ENCODE data around the gene ASCL3.
"Not testable (repeated sequence)": the region's sequence is repeated elsewhere in the genome, so short reads cannot be mapped to it uniquely, and the experiment has no call there.

Gene ASCL3, protein sequence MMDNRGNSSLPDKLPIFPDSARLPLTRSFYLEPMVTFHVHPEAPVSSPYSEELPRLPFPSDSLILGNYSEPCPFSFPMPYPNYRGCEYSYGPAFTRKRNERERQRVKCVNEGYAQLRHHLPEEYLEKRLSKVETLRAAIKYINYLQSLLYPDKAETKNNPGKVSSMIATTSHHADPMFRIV

DNA sequence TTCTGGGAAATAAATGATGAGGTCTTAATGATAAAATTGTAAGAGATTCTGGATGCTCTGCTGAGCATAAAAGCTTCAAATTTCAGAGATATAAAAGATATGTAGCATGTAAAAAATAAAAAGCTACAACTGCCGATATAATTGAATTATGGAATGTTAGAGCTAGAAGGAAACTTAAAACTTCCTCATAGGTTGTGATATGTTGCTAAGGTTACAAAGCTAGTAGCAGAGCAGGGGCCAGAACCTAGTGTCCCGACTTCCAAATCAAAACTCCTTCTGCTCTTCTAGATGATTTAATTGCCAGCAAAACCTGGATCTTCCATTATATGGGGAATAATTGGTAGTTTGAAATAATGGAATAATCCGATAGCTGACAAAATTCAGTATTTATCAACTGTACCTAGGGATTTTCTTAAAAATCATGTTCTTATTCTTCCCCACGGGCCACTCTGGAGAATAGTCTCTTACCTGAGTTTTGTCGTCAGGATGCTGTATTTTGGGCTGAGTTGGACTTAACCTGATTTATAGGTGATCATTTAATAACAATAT, at the start of gene ASCL3:
ASCL3 (minus strand) TSS at position 499 of the 549 bp plus-strand sequence. CDS start 4,855 bp downstream, outside the sequence.
- H3K9me3 ChIP-seq (ENCODE audit: low read length) = peaks cover 3% of the 10 kb centered on the region
- no peaks in the 10 kb centered on the region for H3K27me3 ChIP-seq (ENCODE audit: insufficient read depth, low read length)
- no peaks in the 10 kb centered on the region for H3K4me1 ChIP-seq (ENCODE audit: insufficient read depth, low read length)
- H3K36me3 ChIP-seq (ENCODE audit: insufficient read depth, low read length) = peaks cover 2% of the 10 kb centered on the region
- H2AFZ ChIP-seq (ENCODE audit: low read depth, low read length) = no peak within 1 kb of the TSS
- no peak within 1 kb of the TSS for H3K4me3 ChIP-seq (ENCODE audit: low read length)

DNA sequence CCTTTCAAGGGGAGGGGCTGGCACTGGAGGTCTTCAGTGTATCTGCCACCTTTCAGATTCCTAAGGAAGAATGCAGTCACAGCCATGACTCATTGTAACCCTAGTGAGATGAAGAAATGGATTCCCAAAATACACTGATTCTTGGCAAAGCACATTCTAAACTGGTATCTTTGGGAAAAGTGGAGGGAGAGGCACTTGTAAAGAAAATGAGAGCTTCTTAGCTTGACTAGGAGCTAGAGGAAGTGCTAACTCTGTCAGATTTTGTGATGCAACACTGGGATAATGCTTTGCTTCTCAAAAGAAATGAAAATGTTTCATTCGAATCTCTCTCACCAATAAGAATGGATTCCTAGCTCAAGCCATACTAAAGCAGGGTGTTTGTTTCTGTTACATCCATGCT, 46.6 kb upstream of the ASCL3 start:
- Histone ChIP-seq H3K36me3 (ENCODE audit: insufficient read depth, low read length) (no peaks in the 10 kb centered on the region), H3K27me3 (ENCODE audit: insufficient read depth, low read length) (no peaks in the 10 kb centered on the region), H3K4me1 (ENCODE audit: insufficient read depth, low read length) (peaks cover 2% of the 10 kb centered on the region), H3K4me3 (ENCODE audit: low read length) (no peak overlapping the region), H3K9me3 (ENCODE audit: low read length) (no peaks in the 10 kb centered on the region), H2AFZ (ENCODE audit: low read depth, low read length) (no peak overlapping the region)

DNA sequence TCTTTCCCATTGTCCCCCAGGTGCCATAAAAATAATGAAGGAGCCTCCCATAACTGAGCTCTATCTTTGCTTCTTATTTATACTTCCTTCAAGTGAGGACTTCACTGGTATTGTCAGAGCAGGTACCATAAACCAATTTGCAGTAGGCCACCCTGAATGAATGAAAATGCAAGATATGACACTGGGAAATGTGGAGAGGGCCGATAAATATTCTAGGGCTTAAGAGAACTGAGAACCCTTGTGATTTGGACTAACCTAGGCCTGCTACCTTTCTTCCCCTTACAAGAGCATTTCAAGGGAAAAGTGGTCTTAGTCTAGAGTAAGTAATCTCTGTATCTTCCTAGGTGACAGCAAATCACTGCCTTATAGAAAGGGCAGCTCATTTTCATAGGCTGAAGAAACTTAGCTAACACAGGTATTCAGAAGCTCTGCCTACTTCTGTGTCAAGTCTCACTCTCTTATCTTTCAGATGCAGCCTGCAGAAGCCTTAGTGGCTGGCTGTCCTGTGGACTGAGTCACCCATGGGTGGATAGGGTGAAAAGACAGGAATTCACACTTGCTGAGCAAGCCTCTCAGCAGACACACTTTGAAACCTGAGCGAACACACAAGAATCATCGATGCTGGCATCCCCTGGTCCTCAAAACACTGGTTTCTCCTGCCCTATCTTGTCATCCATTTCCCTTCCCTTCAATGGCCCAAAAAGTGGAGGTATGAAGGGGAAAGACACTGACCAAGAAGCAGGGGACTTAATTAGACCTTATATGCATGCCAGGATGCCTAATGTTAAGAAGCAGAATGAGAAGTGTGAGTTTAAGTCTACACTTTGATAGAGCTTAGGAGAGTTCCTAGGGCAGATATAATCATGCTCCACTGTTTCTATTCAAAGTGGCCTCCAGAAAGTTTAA, 45.8 kb upstream of the ASCL3 start:
- Histone ChIP-seq H3K36me3 (ENCODE audit: insufficient read depth, low read length) (no peaks in the 10 kb centered on the region), H3K27me3 (ENCODE audit: insufficient read depth, low read length) (no peaks in the 10 kb centered on the region), H3K4me1 (ENCODE audit: insufficient read depth, low read length) (no peaks in the 10 kb centered on the region)

DNA sequence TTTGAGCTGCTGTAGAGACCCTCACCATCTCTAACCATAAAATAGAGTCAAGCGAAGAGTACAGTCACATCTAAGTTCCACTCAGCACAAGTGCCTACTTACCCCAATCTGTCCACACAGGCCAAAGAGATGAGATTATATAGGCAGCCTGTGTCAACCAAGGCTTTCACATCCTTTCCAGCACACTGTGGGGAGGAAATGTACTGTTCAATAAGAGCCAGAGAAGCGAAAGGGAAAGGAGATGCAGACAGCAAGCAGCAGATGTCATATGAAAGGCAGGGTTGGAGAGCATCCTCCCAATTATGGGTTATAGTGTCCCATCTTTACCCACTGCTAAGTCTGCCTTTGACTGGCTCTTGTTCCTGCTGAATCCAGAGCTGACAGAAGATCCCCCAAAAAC, 44.6 kb upstream of the ASCL3 start:
- no peaks in the 10 kb centered on the region for H3K9me3 ChIP-seq (ENCODE audit: low read length)

More for the DNA sequence above, 45.8 kb upstream of the ASCL3 start:
- no peaks in the 10 kb centered on the region for H3K9me3 ChIP-seq (ENCODE audit: low read length)
- no peak overlapping the region for H3K4me3 ChIP-seq (ENCODE audit: low read length)
- no peak overlapping the region for H2AFZ ChIP-seq (ENCODE audit: low read depth, low read length)

DNA sequence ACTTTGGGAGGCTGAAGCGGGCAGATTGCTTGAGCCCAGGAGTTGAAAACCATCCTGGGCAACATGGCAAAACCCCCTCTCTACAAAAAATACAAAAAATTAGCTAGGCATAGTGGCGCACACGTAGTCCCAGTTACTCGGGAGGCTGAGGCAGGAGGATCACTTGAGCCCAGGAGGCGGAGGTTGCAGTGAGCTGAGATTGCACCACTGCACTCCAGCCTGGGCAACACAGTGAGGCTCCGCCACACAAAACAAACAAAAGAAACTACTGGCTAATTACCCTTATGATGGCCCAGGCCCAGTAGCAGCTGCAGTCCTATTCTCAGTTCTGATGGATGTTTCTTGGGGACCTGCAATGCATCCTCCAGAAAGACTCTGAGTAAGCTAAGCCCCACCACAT, 44.0 kb upstream of the ASCL3 start:
- not testable (repeated sequence) for H3K4me1 ChIP-seq (ENCODE audit: insufficient read depth, low read length); H2AFZ ChIP-seq (ENCODE audit: low read depth, low read length); H3K36me3 ChIP-seq (ENCODE audit: insufficient read depth, low read length); H3K27me3 ChIP-seq (ENCODE audit: insufficient read depth, low read length); H3K9me3 ChIP-seq (ENCODE audit: low read length); H3K4me3 ChIP-seq (ENCODE audit: low read length)

More for the DNA sequence above, 44.6 kb upstream of the ASCL3 start:
- Histone ChIP-seq H3K4me1 (ENCODE audit: insufficient read depth, low read length) (peaks cover 4% of the 10 kb centered on the region), H3K36me3 (ENCODE audit: insufficient read depth, low read length) (no peaks in the 10 kb centered on the region), H2AFZ (ENCODE audit: low read depth, low read length) (no peak overlapping the region), H3K4me3 (ENCODE audit: low read length) (no peak overlapping the region), H3K27me3 (ENCODE audit: insufficient read depth, low read length) (no peaks in the 10 kb centered on the region)

DNA sequence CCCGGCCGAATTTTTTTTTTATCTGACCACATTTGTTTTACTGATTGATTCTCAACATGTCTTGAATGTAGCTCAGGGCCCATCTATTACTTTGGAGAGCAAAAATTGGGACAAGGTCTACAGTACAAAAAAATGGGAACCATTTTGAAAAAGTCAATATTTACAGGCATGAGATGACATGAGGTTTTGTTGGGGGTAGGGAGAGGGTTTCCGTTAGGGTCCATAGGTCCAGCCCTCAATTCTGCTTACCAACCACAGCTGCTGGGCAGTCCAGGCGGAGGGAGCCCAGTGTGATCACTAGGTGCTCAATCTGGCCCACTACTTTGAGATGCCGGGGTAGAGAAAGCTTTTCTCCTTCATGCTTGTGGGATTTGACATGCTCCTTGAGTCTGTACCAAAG, 42.6 kb upstream of the ASCL3 start:
- Histone ChIP-seq H2AFZ (ENCODE audit: low read depth, low read length) (no peak overlapping the region), H3K36me3 (ENCODE audit: insufficient read depth, low read length) (no peaks in the 10 kb centered on the region)

DNA sequence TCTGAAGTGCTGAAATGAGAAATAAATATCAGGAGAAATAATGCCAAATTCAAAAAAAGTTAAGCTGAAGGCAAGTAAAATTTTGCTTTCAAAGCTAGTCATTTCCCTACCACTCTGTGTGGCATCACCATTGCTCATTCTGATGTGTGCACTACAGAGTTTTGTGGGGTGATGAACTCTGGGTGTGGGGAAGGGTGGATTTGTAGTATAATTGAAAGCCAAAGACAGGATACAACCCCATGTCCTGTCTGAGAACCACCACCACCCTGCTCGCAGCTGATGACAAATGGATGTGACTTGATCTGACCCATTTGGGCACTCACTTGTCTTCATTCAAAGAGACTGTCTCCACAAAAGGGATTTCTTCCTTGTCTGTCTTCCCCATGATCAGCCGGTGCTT, 40.7 kb upstream of the ASCL3 start:
- Histone ChIP-seq H3K4me3 (ENCODE audit: low read length) (no peak overlapping the region), H3K36me3 (ENCODE audit: insufficient read depth, low read length) (no peaks in the 10 kb centered on the region), H2AFZ (ENCODE audit: low read depth, low read length) (no peak overlapping the region), H3K9me3 (ENCODE audit: low read length) (no peaks in the 10 kb centered on the region), H3K4me1 (ENCODE audit: insufficient read depth, low read length) (peaks cover 5% of the 10 kb centered on the region), H3K27me3 (ENCODE audit: insufficient read depth, low read length) (no peaks in the 10 kb centered on the region)

More for the DNA sequence above, 42.6 kb upstream of the ASCL3 start:
- no peaks in the 10 kb centered on the region for H3K9me3 ChIP-seq (ENCODE audit: low read length)
- H3K4me3 ChIP-seq (ENCODE audit: low read length) = no peak overlapping the region
- H3K27me3 ChIP-seq (ENCODE audit: insufficient read depth, low read length) = no peaks in the 10 kb centered on the region
- peaks cover 5% of the 10 kb centered on the region for H3K4me1 ChIP-seq (ENCODE audit: insufficient read depth, low read length)

DNA sequence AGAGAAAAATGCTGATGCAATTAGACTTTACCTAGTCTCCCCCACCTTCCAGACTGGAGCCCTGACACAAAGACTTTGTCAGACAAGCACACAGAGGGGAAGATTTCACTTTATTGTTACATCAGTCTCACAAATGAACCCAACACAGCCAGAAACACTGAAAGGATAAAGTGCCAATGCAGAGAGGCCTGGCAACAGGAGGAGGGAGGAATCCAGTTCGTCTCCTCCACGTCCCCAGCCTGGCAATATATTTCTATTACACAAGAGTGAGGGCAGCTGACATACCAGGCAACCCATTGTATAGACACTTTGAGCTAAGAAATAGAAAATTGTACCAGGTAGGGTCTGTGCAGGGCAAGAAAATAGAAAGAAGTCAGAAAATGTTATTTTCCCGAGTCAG, 37.7 kb upstream of the ASCL3 start:
- Histone ChIP-seq H3K4me3 (ENCODE audit: low read length) (no peak overlapping the region), H2AFZ (ENCODE audit: low read depth, low read length) (no peak overlapping the region), H3K27me3 (ENCODE audit: insufficient read depth, low read length) (no peaks in the 10 kb centered on the region), H3K9me3 (ENCODE audit: low read length) (no peaks in the 10 kb centered on the region), H3K36me3 (ENCODE audit: insufficient read depth, low read length) (no peaks in the 10 kb centered on the region), H3K4me1 (ENCODE audit: insufficient read depth, low read length) (peaks cover 5% of the 10 kb centered on the region)

DNA sequence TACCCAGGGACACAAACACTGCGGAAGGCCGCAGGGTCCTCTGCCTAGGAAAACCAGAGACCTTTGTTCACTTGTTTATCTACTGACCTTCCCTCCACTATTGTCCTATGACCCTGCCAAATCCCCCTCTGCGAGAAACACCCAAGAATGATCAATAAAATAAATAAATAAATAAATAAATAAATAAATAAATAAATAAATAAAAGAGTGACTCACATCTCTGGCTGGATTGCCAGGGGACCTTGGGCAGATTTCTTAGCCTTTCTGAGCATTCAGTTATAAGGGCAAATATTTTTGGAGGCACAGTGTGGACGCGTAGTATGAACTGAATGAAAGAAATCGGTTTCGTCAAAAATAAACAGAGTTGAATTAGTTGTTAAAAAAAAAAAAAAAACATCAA, 36.5 kb upstream of the ASCL3 start:
- not testable (repeated sequence) for H3K9me3 ChIP-seq (ENCODE audit: low read length); H3K4me3 ChIP-seq (ENCODE audit: low read length); H3K27me3 ChIP-seq (ENCODE audit: insufficient read depth, low read length); H3K4me1 ChIP-seq (ENCODE audit: insufficient read depth, low read length); H2AFZ ChIP-seq (ENCODE audit: low read depth, low read length); H3K36me3 ChIP-seq (ENCODE audit: insufficient read depth, low read length)

DNA sequence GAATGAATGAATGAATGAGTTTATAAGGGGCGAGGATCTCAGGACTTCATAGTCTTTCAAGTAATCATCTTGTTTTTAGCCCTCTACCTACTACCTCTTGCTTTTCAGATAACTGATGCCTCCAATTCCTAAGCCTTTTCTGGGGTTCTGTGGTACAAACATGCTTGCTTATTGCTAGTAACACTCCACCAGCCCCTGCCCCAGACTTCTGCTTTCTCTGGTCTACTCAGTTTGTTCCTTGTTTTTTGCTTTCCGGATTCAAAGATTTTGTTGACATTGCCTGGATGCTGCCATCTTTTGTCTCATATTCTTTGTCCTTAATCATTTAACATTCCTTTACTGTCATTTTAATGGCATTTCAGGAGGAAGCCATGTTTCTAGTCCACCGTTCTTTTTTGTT, 30.3 kb upstream of the ASCL3 start:
- no peaks in the 10 kb centered on the region for H3K36me3 ChIP-seq (ENCODE audit: insufficient read depth, low read length)
- no peaks in the 10 kb centered on the region for H3K27me3 ChIP-seq (ENCODE audit: insufficient read depth, low read length)
- no peaks in the 10 kb centered on the region for H3K4me1 ChIP-seq (ENCODE audit: insufficient read depth, low read length)
- no peak overlapping the region for H3K4me3 ChIP-seq (ENCODE audit: low read length)
- no peaks in the 10 kb centered on the region for H3K9me3 ChIP-seq (ENCODE audit: low read length)
- H2AFZ ChIP-seq (ENCODE audit: low read depth, low read length) = no peak overlapping the region

DNA sequence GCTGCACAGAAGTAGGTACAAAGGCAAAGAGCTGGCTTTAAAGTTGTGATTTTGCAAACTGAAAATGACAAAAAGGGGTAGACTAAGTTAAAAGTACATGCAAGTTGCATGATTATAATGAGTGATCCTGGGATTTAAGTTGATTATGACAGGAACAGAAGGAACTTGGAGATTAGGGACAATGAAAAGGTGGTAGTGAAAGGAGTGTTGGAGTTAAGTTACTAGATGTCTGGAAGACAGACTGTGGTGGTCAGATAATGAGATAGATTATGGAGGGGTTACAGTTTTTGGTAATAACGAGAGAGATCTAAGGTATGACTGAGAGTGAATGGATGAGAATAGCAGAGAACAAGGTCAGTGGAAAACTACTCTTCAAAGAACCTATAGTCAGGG, 29.1 kb upstream of the ASCL3 start:
- no peak overlapping the region for H2AFZ ChIP-seq (ENCODE audit: low read depth, low read length)
- H3K9me3 ChIP-seq (ENCODE audit: low read length) = no peaks in the 10 kb centered on the region
- no peaks in the 10 kb centered on the region for H3K36me3 ChIP-seq (ENCODE audit: insufficient read depth, low read length)
- no peak overlapping the region for H3K4me3 ChIP-seq (ENCODE audit: low read length)
- no peaks in the 10 kb centered on the region for H3K27me3 ChIP-seq (ENCODE audit: insufficient read depth, low read length)
- no peaks in the 10 kb centered on the region for H3K4me1 ChIP-seq (ENCODE audit: insufficient read depth, low read length)

DNA sequence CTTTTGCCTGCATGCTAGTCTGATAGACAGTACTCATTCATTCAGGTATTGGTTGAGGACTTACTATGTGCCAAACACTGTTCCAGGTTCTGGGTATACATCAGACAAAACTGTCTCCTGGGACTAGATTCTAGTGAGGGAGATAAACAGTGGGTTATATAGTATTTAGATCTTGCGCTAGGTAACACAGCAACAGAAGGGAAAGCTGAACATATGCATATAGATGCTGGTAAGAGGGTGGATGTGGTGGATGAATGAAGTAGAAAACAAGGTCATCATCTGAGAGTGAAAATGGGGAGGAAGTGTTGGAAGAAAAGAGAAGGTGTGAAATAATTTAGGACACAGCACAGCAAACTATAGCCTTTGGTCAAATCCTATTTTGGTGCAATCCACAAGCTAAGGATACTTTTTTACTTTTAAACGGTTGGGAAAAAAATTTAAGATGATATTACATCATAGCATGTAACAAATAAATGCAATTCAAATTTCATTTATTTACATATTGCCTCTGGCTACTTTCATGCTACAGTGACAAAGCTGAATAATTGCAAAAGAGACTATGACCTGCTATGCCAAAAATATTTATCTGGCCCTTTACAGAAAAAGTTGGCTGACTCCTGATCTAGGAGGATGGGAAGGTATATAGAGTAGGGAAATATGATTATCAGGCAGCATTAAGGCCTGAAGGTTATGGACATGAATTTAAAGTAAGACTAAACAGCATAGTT, 28.5 kb upstream of the ASCL3 start:
- Histone ChIP-seq H2AFZ (ENCODE audit: low read depth, low read length) (no peak overlapping the region), H3K4me3 (ENCODE audit: low read length) (no peak overlapping the region), H3K27me3 (ENCODE audit: insufficient read depth, low read length) (no peaks in the 10 kb centered on the region), H3K9me3 (ENCODE audit: low read length) (no peaks in the 10 kb centered on the region), H3K36me3 (ENCODE audit: insufficient read depth, low read length) (no peaks in the 10 kb centered on the region), H3K4me1 (ENCODE audit: insufficient read depth, low read length) (no peaks in the 10 kb centered on the region)

DNA sequence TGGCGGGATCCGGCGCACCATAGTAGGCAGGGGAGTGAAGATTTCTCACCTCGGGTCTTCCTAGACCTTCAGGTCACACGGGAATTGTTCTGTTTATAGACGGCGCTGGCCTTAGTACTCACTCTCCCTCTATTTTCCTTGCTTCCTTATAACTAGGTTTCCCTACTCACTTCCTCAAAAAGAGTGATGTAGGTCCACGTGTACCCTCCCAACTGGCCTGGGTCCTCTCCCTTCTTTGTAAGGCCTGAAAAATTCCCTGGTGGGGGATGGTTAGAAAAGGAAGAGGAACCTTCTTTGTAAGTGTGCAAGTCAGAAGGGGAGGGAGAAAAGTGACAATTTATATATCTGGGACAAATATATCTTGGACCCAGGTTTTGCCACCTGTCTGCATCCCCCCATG, 24.4 kb upstream of the ASCL3 start:
- H3K4me3 ChIP-seq (ENCODE audit: low read length) = no peak overlapping the region
- no peak overlapping the region for H2AFZ ChIP-seq (ENCODE audit: low read depth, low read length)

More for the DNA sequence above, 24.4 kb upstream of the ASCL3 start:
- no peaks in the 10 kb centered on the region for H3K27me3 ChIP-seq (ENCODE audit: insufficient read depth, low read length)
- H3K36me3 ChIP-seq (ENCODE audit: insufficient read depth, low read length) = no peaks in the 10 kb centered on the region
- no peaks in the 10 kb centered on the region for H3K9me3 ChIP-seq (ENCODE audit: low read length)
- H3K4me1 ChIP-seq (ENCODE audit: insufficient read depth, low read length) = peaks cover 10% of the 10 kb centered on the region

All from neuron (in vitro differentiated cells).